CD4-positive, CD25-positive, alpha-beta regulatory T cell (primary cell): ENCODE results near the gene PLEKHN1. TPM values are rescaled to one million over a fixed set of nuclear protein-coding genes. Genes with fewer than 3 reads are reported as not detected.

Source experiments
- ATAC-seq, 2 donors: fragments of 150-1000 bp; cut with Tn5 transposase; one replicate each; pipeline ENCODE4 v1.10.0; 2021; ENCODE audit warnings: low read depth in 2 of 2, moderate number of reproducible peaks in 2 of 2, moderate library complexity in 1 of 2
- DNase-seq, 3 donors: peaks; one replicate each; pipeline versions ENCODE4 v3.0.0 to v3.0.0-alpha.2; 2012 to 2022; ENCODE audit warnings: mixed read lengths in 1 of 3
- H3K27ac ChIP-seq: one replicate; pipeline ENCODE4 v1.7.0; 2013; ENCODE audit warnings: mild to moderate bottlenecking, low read length; ENCODE audit not compliant: insufficient read depth, poor library complexity, severe bottlenecking
- H3K27me3 ChIP-seq: one replicate; pipeline ENCODE4 v1.7.0; 2013; ENCODE audit warnings: low read length; ENCODE audit not compliant: control insufficient read depth, insufficient read depth
- H3K36me3 ChIP-seq: one replicate; pipeline ENCODE4 v1.7.0; 2013; ENCODE audit warnings: mild to moderate bottlenecking, low read length, moderate library complexity; ENCODE audit not compliant: control insufficient read depth, insufficient read depth
- H3K4me1 ChIP-seq: 2 replicates; pipeline ENCODE4 v1.7.0; 2013; ENCODE audit warnings: mild to moderate bottlenecking, low read length; ENCODE audit not compliant: insufficient read depth, control insufficient read depth, poor library complexity, severe bottlenecking
- H3K4me3 ChIP-seq: one replicate; pipeline ENCODE4 v1.7.0; 2013; ENCODE audit warnings: low read depth, mild to moderate bottlenecking, low read length, moderate library complexity
- H3K9me3 ChIP-seq, 2 experiments: 1 replicate in 1 of 2; 2 replicates in 1 of 2; pipeline ENCODE4 v1.7.0; 2013; ENCODE audit warnings: low read length in 2 of 2, mild to moderate bottlenecking in 1 of 2, moderate library complexity in 1 of 2; ENCODE audit not compliant: control insufficient read depth in 2 of 2
- H3K27ac Mint-ChIP-seq, 3 donors: one replicate each; pipeline ENCODE4 v1.8.0; 2020 to 2022; ENCODE audit warnings: mild to moderate bottlenecking in 3 of 3, mixed read lengths in 3 of 3, moderate library complexity in 2 of 3
- H3K27me3 Mint-ChIP-seq: one replicate; pipeline ENCODE4 v1.8.0; 2022; ENCODE audit warnings: mild to moderate bottlenecking, mixed read lengths
- H3K36me3 Mint-ChIP-seq: one replicate; pipeline ENCODE4 v1.8.0; 2020; ENCODE audit warnings: mixed read lengths
- H3K4me1 Mint-ChIP-seq, 4 donors: one replicate each; pipeline ENCODE4 v1.8.0; 2020 to 2022; ENCODE audit warnings: mixed read lengths in 4 of 4, mild to moderate bottlenecking in 1 of 4
- H3K4me3 Mint-ChIP-seq, 4 donors: one replicate each; pipeline ENCODE4 v1.8.0; 2020 to 2022; ENCODE audit warnings: mild to moderate bottlenecking in 4 of 4, mixed read lengths in 4 of 4, moderate library complexity in 3 of 4
- H3K9me3 Mint-ChIP-seq, 7 donors: one replicate each; pipeline ENCODE4 v1.8.0; 2020 to 2022; ENCODE audit warnings: mixed read lengths in 7 of 7, mild to moderate bottlenecking in 3 of 7, moderate library complexity in 2 of 7
- polyA plus RNA-seq, 4 donors: library from polyadenylated mRNA; unstranded; fragments of 300-500 nt; fragmentation: Illumina TruSeq; gene quantifications; one replicate each; pipeline ENCODE4 v1.2.3, GENCODE V29; 2021
- total RNA-seq: library from RNA; stranded (reverse); gene quantifications from one replicate; pipeline ENCODE4 v1.2.3, GENCODE V29; 2022

The PLEKHN1 gene
- total and polyA plus RNA-seq, 5 donors from 2014 or later, result 0.39 to 2.5 (median 0.61) TPM; not detected in 2

DNA sequence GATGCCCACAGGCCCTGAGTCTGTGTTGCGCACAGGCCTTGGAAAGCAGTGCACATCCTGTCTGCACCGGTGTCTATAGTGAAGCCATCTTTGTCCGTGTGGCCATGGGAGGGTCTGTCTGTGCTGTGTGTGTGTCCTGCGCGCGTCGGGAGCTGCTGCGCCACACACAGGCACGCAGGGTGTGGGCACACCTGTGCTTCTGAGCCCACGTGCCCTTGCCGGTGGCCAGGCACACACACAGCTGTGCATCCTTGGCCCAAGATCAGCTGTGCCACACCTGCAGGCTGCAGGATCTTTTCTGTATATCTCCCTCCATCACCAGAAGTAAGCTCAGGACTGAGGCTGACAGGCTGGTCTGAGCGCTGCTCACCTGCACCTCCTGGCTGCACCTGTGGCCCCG lies 45.8 kb upstream of the PLEKHN1 start:
- Mint-ChIP-seq H3K27me3 (peaks cover 34% of the 10 kb centered on the region), H3K9me3 (peaks cover 0 to 1% (median 0%) of the 10 kb centered on the region in 7 donors)
- no peak overlapping the region for H3K27ac ChIP-seq

DNA sequence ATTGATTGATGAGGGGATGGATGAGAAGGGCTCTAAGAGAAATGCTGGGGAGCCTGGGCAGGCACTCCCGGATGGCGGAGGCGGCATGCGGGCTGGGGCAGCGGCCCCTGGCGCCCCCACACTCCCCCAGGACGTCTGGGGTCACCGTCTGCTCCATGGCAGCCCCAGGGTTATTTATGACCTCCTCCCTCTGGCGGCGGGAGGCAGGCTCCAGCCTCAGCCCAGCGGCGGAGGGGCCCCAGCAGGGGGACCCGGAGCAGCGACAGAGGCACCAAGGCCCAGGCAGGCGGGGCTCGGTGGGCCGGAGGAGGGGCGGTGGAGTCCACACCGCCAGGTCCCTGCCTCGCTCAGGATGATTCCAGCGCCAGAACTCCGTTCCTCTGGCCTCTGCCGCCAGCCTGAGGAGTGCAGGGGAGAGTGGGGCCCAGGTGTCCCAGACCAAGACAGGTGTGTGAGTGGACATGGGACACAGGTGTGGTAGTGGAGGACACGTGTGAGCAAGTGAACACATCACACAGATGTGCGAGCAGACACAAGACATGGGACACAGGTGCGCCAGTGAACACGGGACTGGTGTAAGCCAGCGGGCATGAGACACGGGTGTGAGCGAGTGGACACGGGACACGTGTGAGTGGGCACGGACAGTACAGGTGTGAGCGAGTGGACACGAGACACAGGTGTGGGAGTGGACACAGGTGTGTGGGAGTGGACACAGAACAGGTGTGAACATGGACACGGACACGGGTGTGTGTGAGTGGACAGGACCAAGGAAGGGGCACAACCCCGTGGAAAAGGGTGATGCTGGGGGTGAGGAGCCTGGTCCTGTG lies 45.1 kb upstream of the PLEKHN1 start:
- peak overlapping the region; percentile 40 to 61 (median 50) for H3K4me3 Mint-ChIP-seq

More for the DNA sequence above, 45.8 kb upstream of the PLEKHN1 start:
- H3K4me1 ChIP-seq, result peaks cover 30% of the 10 kb centered on the region
- Mint-ChIP-seq H3K4me1 (peaks cover 0 to 17% (median 7%) of the 10 kb centered on the region in 4 donors), H3K36me3 (no peaks in the 10 kb centered on the region), H3K27ac (no peak overlapping the region), H3K4me3 (peak overlapping the region in 2 of 4 donors; percentile 40 to 57)
- no peaks in the 10 kb centered on the region for H3K36me3 ChIP-seq
- H3K4me3 ChIP-seq, result no peak overlapping the region
- no peak for ATAC-seq
- no peak for DNase-seq
- peaks cover 4% of the 10 kb centered on the region for H3K27me3 ChIP-seq
- no peaks in the 10 kb centered on the region for H3K9me3 ChIP-seq

DNA sequence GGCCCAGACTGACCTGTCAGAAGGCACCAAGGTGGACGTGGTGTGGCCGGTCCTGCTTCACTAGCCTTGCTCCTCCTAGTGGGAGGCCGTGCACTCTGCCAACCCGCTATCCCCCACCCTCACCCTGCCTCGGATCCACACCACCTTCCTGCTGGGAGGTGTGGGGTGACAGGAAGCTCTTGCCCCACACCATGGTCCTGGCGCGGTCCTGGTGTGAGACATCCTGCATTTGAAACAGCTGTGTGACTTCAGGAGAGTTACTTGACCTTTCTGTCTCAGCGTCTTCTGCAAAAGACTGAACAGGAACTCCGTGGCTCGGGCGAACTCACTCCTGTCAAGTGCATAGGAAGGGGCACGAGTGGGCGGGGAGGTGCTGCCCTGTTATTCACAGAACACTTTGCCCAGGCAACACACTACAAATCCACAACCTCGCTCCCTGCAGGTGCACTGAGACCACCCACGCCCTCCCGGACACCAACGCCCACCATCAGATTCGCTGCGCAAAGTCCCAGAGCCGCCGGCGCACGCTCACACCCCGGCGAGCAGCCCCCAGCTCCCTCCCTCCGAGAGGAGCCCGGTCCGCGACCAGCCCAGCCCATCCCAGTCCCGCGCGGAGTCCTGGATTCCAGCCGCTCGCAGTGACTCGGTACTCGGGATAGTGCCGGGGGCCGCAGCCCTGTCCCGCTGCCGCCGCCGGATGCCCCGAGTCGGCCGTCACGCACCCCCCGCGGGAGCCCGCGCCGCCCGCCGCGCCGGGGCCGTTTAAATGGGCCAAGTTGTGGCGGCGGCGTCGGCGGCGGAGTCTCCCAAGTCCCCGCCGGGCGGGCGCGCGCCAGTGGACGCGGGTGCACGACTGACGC lies 42.9 kb upstream of the PLEKHN1 start, which contains the start of gene SAMD11:
Gene SAMD11, plus strand, starts transcription at position 793 of the 860 bp plus-strand sequence. CDS start 509 bp downstream, outside the sequence.
- peaks cover 0 to 1% (median 0%) of the 10 kb centered on the region in 7 donors for H3K9me3 Mint-ChIP-seq
- peaks cover 6% of the 10 kb centered on the region for H3K27me3 ChIP-seq
- no peak within 1 kb of the TSS for H3K4me3 ChIP-seq
- DNase-seq (peak; percentile 30 to 60 (median 56)), ATAC-seq (peak; percentile 28 to 37)
- peaks cover 0 to 23% (median 10%) of the 10 kb centered on the region in 4 donors for H3K4me1 Mint-ChIP-seq
- peak within 1 kb of the TSS; percentile 27 to 92 (median 81) for H3K4me3 Mint-ChIP-seq
- no peaks in the 10 kb centered on the region for H3K36me3 Mint-ChIP-seq
- peaks cover 34% of the 10 kb centered on the region for H3K4me1 ChIP-seq
- H3K27ac ChIP-seq, result no peak within 1 kb of the TSS
- H3K9me3 ChIP-seq, result no peaks in the 10 kb centered on the region
- no peaks in the 10 kb centered on the region for H3K36me3 ChIP-seq
- H3K27ac Mint-ChIP-seq, result no peak within 1 kb of the TSS
- peaks cover 48% of the 10 kb centered on the region for H3K27me3 Mint-ChIP-seq

More for the DNA sequence above, 45.1 kb upstream of the PLEKHN1 start:
- Mint-ChIP-seq H3K27me3 (peaks cover 40% of the 10 kb centered on the region), H3K36me3 (no peaks in the 10 kb centered on the region), H3K4me1 (peaks cover 0 to 21% (median 8%) of the 10 kb centered on the region in 4 donors), H3K9me3 (peaks cover 0 to 1% (median 0%) of the 10 kb centered on the region in 7 donors), H3K27ac (no peak overlapping the region)
- Histone ChIP-seq H3K27ac (no peak overlapping the region), H3K4me3 (no peak overlapping the region), H3K9me3 (no peaks in the 10 kb centered on the region), H3K36me3 (no peaks in the 10 kb centered on the region), H3K4me1 (peaks cover 34% of the 10 kb centered on the region), H3K27me3 (peaks cover 5% of the 10 kb centered on the region)
- ATAC-seq, result peak in 1 of 2 donors; percentile 18
- DNase-seq, result peak in 1 of 3 donors; percentile 35

DNA sequence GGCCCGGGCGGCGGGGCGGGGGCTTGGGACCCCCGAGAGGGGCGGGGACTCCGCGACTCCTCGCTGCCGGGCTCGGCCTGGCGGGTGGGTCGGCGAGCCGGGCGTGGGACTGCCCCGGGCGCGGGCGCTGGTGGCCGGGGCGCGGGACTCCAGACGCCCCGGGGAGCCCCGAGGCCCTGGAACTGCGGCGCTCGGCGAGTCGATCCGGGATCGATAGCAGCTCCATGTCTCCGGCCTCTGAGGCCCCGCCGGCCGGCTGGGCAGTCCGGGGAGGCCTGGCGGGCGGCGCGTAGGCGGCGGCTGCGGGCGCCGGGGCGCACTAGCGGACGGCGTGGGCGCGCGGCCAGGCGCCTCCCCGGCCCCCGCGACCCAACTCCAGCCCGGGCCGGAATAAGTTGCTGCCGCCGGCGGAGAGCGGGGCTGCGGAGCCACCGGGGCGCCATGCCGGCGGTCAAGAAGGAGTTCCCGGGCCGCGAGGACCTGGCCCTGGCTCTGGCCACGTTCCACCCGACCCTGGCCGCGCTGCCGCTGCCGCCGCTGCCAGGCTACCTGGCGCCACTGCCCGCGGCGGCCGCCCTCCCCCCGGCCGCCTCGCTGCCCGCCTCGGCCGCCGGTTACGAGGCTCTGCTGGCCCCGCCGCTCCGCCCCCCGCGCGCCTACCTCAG lies 42.2 kb upstream of the PLEKHN1 start:
- Histone ChIP-seq H3K27ac (no peak overlapping the region), H3K36me3 (no peaks in the 10 kb centered on the region), H3K9me3 (no peaks in the 10 kb centered on the region), H3K27me3 (peaks cover 6% of the 10 kb centered on the region), H3K4me1 (peaks cover 34% of the 10 kb centered on the region), H3K4me3 (no peak overlapping the region)
- no peaks in the 10 kb centered on the region for H3K36me3 Mint-ChIP-seq
- H3K4me3 Mint-ChIP-seq, result no peak overlapping the region
- H3K27ac Mint-ChIP-seq, result no peak overlapping the region
- ATAC-seq, result no peak
- peaks cover 0 to 1% (median 0%) of the 10 kb centered on the region in 7 donors for H3K9me3 Mint-ChIP-seq
- H3K4me1 Mint-ChIP-seq, result peaks cover 0 to 23% (median 10%) of the 10 kb centered on the region in 4 donors
- H3K27me3 Mint-ChIP-seq, result peaks cover 45% of the 10 kb centered on the region
- DNase-seq, result no peak

DNA sequence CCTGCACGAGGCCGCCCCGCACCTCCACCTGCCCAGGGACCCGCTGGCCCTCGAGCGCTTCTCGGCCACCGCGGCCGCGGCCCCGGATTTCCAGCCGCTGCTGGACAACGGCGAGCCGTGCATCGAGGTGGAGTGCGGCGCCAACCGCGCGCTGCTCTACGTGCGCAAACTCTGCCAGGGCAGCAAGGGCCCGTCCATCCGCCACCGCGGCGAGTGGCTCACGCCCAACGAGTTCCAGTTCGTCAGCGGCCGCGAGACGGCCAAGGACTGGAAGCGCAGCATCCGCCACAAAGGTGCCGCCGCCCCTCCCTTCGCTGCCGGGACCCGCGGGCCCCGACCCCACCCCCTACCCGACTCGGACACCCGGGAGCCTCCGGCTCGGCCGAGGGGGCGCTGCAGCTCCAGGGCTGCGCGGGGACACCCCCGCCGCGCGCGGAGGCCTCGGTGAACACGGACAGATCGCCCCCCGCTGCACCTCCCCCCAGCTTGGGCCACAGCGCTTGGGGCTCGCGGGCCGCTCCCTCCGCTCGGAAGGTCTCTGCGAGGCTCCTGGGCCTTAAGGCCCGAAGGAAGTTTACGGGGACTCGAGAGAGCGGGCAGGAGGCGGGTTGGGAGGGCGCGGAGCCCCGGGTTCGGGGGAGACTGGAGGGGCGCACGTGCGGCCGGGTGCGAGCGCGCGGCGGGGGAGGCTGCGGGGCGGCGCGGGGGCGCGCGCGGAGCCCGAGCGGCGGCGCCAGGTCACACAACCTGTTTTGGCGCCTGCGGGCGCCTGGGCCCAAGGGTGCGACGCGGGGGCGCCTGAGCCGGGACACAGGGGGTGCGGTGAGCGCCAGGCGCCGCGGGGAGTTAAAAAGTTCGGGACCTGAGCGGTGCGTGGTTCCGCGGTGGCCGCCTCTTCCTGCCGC lies 41.4 kb upstream of the PLEKHN1 start:
- no peaks in the 10 kb centered on the region for H3K9me3 ChIP-seq
- no peak overlapping the region for H3K4me3 ChIP-seq
- peaks cover 0 to 23% (median 10%) of the 10 kb centered on the region in 4 donors for H3K4me1 Mint-ChIP-seq
- peak overlapping the region in 1 of 4 donors; percentile 28 for H3K4me3 Mint-ChIP-seq
- H3K36me3 Mint-ChIP-seq, result no peaks in the 10 kb centered on the region
- ATAC-seq (no peak), DNase-seq (peak in 1 of 3 donors; percentile 15)
- peak overlapping the region in 1 of 3 donors; percentile 5 for H3K27ac Mint-ChIP-seq
- H3K4me1 ChIP-seq, result peaks cover 34% of the 10 kb centered on the region
- peaks cover 0 to 1% (median 0%) of the 10 kb centered on the region in 7 donors for H3K9me3 Mint-ChIP-seq
- no peaks in the 10 kb centered on the region for H3K36me3 ChIP-seq
- H3K27me3 ChIP-seq, result peaks cover 6% of the 10 kb centered on the region
- no peak overlapping the region for H3K27ac ChIP-seq
- H3K27me3 Mint-ChIP-seq, result peaks cover 45% of the 10 kb centered on the region

DNA sequence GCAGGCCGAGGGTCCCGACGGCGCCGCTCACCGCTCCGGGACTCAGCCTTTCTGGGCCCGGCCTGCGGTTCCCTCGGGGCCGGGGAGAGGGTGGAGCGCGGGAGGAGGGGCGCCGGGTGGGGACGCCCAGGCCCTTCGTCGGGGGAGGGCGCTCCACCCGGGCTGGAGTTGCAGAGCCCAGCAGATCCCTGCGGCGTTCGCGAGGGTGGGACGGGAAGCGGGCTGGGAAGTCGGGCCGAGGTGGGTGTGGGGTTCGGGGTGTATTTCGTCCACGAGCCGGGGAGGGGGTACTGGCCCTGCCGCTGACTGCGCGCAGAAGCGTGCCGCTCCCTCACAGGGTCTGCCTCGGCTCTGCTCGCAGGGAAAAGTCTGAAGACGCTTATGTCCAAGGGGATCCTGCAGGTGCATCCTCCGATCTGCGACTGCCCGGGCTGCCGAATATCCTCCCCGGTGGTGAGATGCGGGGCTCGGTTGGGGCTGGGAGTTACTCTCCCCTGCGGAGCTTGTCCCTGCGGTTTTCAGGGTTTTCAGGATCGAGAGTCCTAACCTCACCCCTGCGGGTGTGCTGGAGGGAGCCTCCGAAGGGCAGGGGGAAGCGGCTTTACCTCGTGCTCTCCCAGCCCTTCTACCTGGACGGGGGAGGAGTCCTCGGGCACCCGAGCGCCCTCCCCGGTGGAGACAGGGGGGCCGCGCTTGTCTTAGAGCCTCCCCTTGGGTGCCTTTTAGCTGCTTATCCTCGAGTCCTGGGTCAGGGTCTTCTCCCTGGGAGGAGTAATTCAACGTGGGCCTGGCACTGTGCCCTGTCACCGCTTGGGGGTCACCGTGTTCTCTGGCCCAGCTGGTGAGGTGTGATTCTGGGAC lies 40.5 kb upstream of the PLEKHN1 start:
- no peak for ATAC-seq
- peak overlapping the region; percentile 52 to 76 (median 70) for H3K4me3 Mint-ChIP-seq
- Histone ChIP-seq H3K27ac (no peak overlapping the region), H3K36me3 (no peaks in the 10 kb centered on the region), H3K9me3 (no peaks in the 10 kb centered on the region), H3K4me3 (no peak overlapping the region), H3K4me1 (peaks cover 29% of the 10 kb centered on the region), H3K27me3 (peaks cover 6% of the 10 kb centered on the region)
- H3K27me3 Mint-ChIP-seq, result peaks cover 45% of the 10 kb centered on the region
- peaks cover 0 to 1% (median 0%) of the 10 kb centered on the region in 7 donors for H3K9me3 Mint-ChIP-seq
- no peak for DNase-seq
- H3K4me1 Mint-ChIP-seq, result peaks cover 0 to 18% (median 8%) of the 10 kb centered on the region in 4 donors
- H3K27ac Mint-ChIP-seq, result no peak overlapping the region
- H3K36me3 Mint-ChIP-seq, result no peaks in the 10 kb centered on the region
